ENCODE measurements around the gene LOC128125822.

DNA sequence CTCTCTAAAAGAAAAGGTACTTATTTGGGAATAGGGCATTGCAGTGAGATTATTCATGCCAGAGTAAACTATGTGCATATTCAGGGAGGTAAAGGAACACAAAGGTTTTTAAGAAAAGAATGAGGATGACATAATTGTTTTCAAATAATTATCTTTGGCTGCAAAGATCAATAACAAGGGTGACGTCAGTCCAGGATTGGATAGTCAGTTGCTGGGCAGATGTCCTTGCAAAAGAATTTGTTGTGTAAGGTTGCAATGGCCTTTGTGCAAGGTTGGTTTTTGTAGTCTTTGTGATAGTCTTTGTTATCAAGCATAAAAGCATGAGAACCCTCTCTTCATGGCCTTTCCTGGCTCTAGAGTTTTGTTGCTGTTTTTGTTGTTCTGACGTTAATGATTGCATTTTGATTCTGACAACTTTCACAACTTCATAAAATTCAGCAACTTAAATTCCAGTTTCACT lies 17.7 kb downstream of the LOC128125822 start:
- TF ChIP-seq, protein P1, sequence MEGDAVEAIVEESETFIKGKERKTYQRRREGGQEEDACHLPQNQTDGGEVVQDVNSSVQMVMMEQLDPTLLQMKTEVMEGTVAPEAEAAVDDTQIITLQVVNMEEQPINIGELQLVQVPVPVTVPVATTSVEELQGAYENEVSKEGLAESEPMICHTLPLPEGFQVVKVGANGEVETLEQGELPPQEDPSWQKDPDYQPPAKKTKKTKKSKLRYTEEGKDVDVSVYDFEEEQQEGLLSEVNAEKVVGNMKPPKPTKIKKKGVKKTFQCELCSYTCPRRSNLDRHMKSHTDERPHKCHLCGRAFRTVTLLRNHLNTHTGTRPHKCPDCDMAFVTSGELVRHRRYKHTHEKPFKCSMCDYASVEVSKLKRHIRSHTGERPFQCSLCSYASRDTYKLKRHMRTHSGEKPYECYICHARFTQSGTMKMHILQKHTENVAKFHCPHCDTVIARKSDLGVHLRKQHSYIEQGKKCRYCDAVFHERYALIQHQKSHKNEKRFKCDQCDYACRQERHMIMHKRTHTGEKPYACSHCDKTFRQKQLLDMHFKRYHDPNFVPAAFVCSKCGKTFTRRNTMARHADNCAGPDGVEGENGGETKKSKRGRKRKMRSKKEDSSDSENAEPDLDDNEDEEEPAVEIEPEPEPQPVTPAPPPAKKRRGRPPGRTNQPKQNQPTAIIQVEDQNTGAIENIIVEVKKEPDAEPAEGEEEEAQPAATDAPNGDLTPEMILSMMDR (IDR thresholded peaks at IDR 0.05; ENCODE audit: borderline replicate concordance, extremely low read depth, low read length, poor library complexity, severe bottlenecking): no peak
- no peak for TF ChIP-seq EZH2 (IDR thresholded peaks at IDR 0.05; ENCODE audit: borderline replicate concordance, low read depth, low read length, severe bottlenecking)

All from DND-41 (cell line).